ENCODE data around the gene CUTA. TPM values are rescaled to one million over a fixed set of nuclear protein-coding genes. Genes with fewer than 3 reads are reported as not detected.

CUTA gene
- total RNA-seq, 1 donor from 2014 or later, result 59.1 TPM

Small RNA genes within 50 kb of the gene (small RNA-seq; reads per million reads assigned to genes)
- gene RPL35AP4, result not detected
- gene ZBTB9, result not detected

Other genes with a start within 250 kb of the CUTA start
- gene COL11A2, start 225.6 kb downstream of the CUTA start, total RNA-seq, result 0.94 TPM
- gene RXRB, start 217.4 kb downstream of the CUTA start, total RNA-seq, result 22.6 TPM
- 34.8 TPM for gene SLC39A7, start 217.2 kb downstream of the CUTA start, total RNA-seq
- 4.5 TPM for gene HSD17B8, start 213.5 kb downstream of the CUTA start, total RNA-seq
- 20.6 TPM for gene RING1, start 209.6 kb downstream of the CUTA start, total RNA-seq
- gene VPS52, start 146.2 kb downstream of the CUTA start, total RNA-seq, result 35.1 TPM
- gene RPS18, start 146.0 kb downstream of the CUTA start, total RNA-seq, result 3,778 TPM
- gene B3GALT4, start 141.0 kb downstream of the CUTA start, total RNA-seq, result 12.5 TPM
- 42.6 TPM for gene WDR46, start 128.9 kb downstream of the CUTA start, total RNA-seq
- 27.0 TPM for gene PFDN6, start 128.5 kb downstream of the CUTA start, total RNA-seq
- 13.7 TPM for gene RGL2, start 119.2 kb downstream of the CUTA start, total RNA-seq
- 10.5 TPM for gene TAPBP, start 104.0 kb downstream of the CUTA start, total RNA-seq
- 28.4 TPM for gene ZBTB22, start 100.4 kb downstream of the CUTA start, total RNA-seq
- gene DAXX, start 95.1 kb downstream of the CUTA start, total RNA-seq, result 30.1 TPM
- gene KIFC1, start 26.3 kb downstream of the CUTA start, total RNA-seq, result 3.6 TPM
- gene PHF1, start 7.1 kb downstream of the CUTA start, total RNA-seq, result 17.9 TPM
- gene SYNGAP1, start 2.0 kb upstream of the CUTA start, total RNA-seq, result 21.5 TPM
- 9.2 TPM for gene ZBTB9, start 36.5 kb upstream of the CUTA start, total RNA-seq
- gene BAK1, start 162.2 kb upstream of the CUTA start, total RNA-seq, result 3.7 TPM
- gene ITPR3, start 203.2 kb upstream of the CUTA start, total RNA-seq, result 0.78 TPM